Neural progenitor cell (in vitro differentiated cells): Measurements from ENCODE around the gene SMIM38. TPM values are rescaled to one million over a fixed set of nuclear protein-coding genes. Genes with fewer than 3 reads are reported as not detected.

ENCODE experiments used
- DNase-seq: peaks from one replicate; pipeline ENCODE4 v3.0.0-alpha.2; 2016; ENCODE audit warnings: low spot score
- H2AFZ ChIP-seq: fragments of 200-600 bp; sonication (generic); replicated peaks from 2 replicates; pipeline ENCODE4 v1.6.1; 2016; ENCODE audit warnings: antibody characterized with exemption
- H3F3A ChIP-seq: fragments of 200-600 bp; sonication (generic); 2 replicates; pipeline ENCODE4 v1.6.1; 2016; ENCODE audit warnings: antibody characterized with exemption, low read depth
- H3K27ac ChIP-seq: fragments of 200-600 bp; sonication (generic); 2 replicates; pipeline ENCODE4 v1.5.1; 2016; ENCODE audit warnings: mild to moderate bottlenecking
- H3K27me3 ChIP-seq: fragments of 200-600 bp; sonication (generic); 2 replicates; pipeline ENCODE4 v1.6.1; 2016; ENCODE audit warnings: mild to moderate bottlenecking, moderate library complexity
- H3K36me3 ChIP-seq: fragments of 200-600 bp; sonication (generic); 2 replicates; pipeline ENCODE4 v1.5.1; 2016
- H3K4me1 ChIP-seq: fragments of 200-600 bp; sonication (generic); 2 replicates; pipeline ENCODE4 v1.6.1; 2016; ENCODE audit warnings: mixed run types
- H3K4me2 ChIP-seq: fragments of 200-600 bp; sonication (generic); 2 replicates; pipeline ENCODE4 v1.6.1; 2016
- H3K4me3 ChIP-seq: fragments of 200-600 bp; sonication (generic); 2 replicates; pipeline ENCODE4 v1.5.1; 2016
- H3K79me2 ChIP-seq: fragments of 200-600 bp; sonication (generic); 2 replicates; pipeline ENCODE4 v1.6.1; 2016; ENCODE audit warnings: low read depth
- H3K9ac ChIP-seq: fragments of 200-600 bp; sonication (generic); 2 replicates; pipeline ENCODE4 v1.6.1; 2016
- H3K9me3 ChIP-seq: fragments of 200-600 bp; sonication (generic); 2 replicates; pipeline ENCODE4 v1.5.1; 2016; ENCODE audit warnings: low read depth
- H4K20me1 ChIP-seq: fragments of 200-600 bp; sonication (generic); 2 replicates; pipeline ENCODE4 v1.6.1; 2016; ENCODE audit warnings: low read depth
- H3K27ac Mint-ChIP-seq: 3 replicates; pipeline ENCODE4 v1.8.0; 2021; ENCODE audit warnings: mixed read lengths
- H3K27me3 Mint-ChIP-seq: 2 replicates; pipeline ENCODE4 v1.8.0; 2022; ENCODE audit warnings: low read depth, mild to moderate bottlenecking, inconsistent platforms, moderate library complexity, mixed read lengths; ENCODE audit not compliant: insufficient read depth
- H3K36me3 Mint-ChIP-seq: 3 replicates; pipeline ENCODE4 v1.8.0; 2021; ENCODE audit warnings: mixed read lengths
- H3K4me1 Mint-ChIP-seq: 3 replicates; pipeline ENCODE4 v1.8.0; 2021; ENCODE audit warnings: mixed read lengths
- H3K4me3 Mint-ChIP-seq: 3 replicates; pipeline ENCODE4 v1.8.0; 2021; ENCODE audit warnings: mild to moderate bottlenecking, moderate library complexity, mixed read lengths
- H3K9me3 Mint-ChIP-seq: 3 replicates; pipeline ENCODE4 v1.8.0; 2020; ENCODE audit warnings: mixed read lengths
- EZH2 ChIP-seq: fragments of 200-600 bp; sonication (generic); IDR thresholded peaks from 2 replicates; pipeline ENCODE4 v1.6.1; 2017; ENCODE audit warnings: antibody characterized with exemption, mild to moderate bottlenecking, moderate library complexity
- EZH2phosphoT487 ChIP-seq: fragments of 200-600 bp; sonication (generic); IDR thresholded peaks from 2 replicates; pipeline ENCODE4 v1.6.1; 2017; ENCODE audit warnings: antibody characterized with exemption
- total RNA-seq: library from RNA; depleted of rRNA; stranded (reverse); fragments of >200 nt; gene quantifications from 2 replicates; pipeline ENCODE4 v1.2.3, GENCODE V29; 2015; ENCODE audit warnings: low replicate concordance
- TF ChIP-seq, protein P1 (sequence below): fragments of 200-600 bp; sonication (generic); IDR thresholded peaks from 2 replicates; pipeline ENCODE4 v1.5.1; 2017; ENCODE audit warnings: antibody characterized with exemption, mild to moderate bottlenecking

The SMIM38 gene
- total RNA-seq, 1 donor from 2014 or later, result 2.0 TPM

DNA sequence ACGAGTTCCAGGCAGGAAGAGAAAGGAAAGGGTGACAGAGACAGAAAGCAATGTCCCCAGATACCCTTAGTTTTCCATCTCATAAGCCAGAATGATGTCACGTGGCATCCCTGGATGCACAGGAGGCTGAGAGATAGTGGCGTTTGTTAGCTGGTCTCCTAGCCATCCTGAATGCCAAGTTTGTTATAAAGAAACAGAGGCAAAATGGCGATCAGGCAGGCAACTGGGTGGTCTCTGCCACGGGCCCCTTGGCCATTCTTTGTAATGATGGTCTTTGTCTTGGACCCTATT is 5.3 kb downstream of the SMIM38 start:
- no peaks in the 10 kb centered on the region for H3K36me3 ChIP-seq
- TF ChIP-seq EZH2 (no peak), EZH2phosphoT487 (no peak)
- TF ChIP-seq, protein P1, sequence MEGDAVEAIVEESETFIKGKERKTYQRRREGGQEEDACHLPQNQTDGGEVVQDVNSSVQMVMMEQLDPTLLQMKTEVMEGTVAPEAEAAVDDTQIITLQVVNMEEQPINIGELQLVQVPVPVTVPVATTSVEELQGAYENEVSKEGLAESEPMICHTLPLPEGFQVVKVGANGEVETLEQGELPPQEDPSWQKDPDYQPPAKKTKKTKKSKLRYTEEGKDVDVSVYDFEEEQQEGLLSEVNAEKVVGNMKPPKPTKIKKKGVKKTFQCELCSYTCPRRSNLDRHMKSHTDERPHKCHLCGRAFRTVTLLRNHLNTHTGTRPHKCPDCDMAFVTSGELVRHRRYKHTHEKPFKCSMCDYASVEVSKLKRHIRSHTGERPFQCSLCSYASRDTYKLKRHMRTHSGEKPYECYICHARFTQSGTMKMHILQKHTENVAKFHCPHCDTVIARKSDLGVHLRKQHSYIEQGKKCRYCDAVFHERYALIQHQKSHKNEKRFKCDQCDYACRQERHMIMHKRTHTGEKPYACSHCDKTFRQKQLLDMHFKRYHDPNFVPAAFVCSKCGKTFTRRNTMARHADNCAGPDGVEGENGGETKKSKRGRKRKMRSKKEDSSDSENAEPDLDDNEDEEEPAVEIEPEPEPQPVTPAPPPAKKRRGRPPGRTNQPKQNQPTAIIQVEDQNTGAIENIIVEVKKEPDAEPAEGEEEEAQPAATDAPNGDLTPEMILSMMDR, result no peak
- H3K79me2 ChIP-seq, result no peaks in the 10 kb centered on the region
- peaks cover 13% of the 10 kb centered on the region for H3K4me1 Mint-ChIP-seq
- no peak overlapping the region for H2AFZ ChIP-seq
- no peak overlapping the region for H3K4me3 Mint-ChIP-seq
- H3K9me3 ChIP-seq, result no peaks in the 10 kb centered on the region
- H3K27me3 Mint-ChIP-seq, result peaks cover 8% of the 10 kb centered on the region
- DNase-seq, result no peak
- no peak overlapping the region for H3K9ac ChIP-seq
- H3F3A ChIP-seq, result peaks cover 7% of the 10 kb centered on the region
- H3K4me3 ChIP-seq, result no peak overlapping the region
- H4K20me1 ChIP-seq, result no peaks in the 10 kb centered on the region
- H3K27ac ChIP-seq, result no peak overlapping the region
- H3K4me2 ChIP-seq, result no peak overlapping the region
- peaks cover 11% of the 10 kb centered on the region for H3K9me3 Mint-ChIP-seq
- no peak overlapping the region for H3K27ac Mint-ChIP-seq
- H3K27me3 ChIP-seq, result no peaks in the 10 kb centered on the region
- H3K4me1 ChIP-seq, result peaks cover 19% of the 10 kb centered on the region
- H3K36me3 Mint-ChIP-seq, result peaks cover 4% of the 10 kb centered on the region

DNA sequence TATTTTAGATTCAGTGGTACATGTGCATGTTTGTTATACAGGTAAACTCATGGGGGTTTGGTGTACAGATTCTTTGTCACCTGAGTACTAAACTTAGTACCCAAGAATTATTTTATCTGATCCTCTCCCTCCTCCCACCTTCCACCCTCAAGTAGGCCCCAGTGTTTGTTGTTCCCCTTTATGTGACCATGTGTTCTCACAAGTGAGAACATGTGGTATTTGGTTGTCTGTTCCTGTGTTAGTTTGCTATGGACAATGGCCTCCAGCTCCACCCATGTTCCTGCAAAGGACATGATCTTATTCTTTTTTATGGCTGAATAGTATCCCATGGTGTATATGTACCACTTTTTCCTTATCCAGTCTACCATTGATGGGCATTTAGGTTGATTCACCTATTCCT is 6.8 kb downstream of the SMIM38 start:
- Mint-ChIP-seq H3K27me3 (peaks cover 8% of the 10 kb centered on the region), H3K4me1 (peaks cover 15% of the 10 kb centered on the region), H3K4me3 (no peak overlapping the region), H3K36me3 (peaks cover 4% of the 10 kb centered on the region), H3K9me3 (peaks cover 11% of the 10 kb centered on the region), H3K27ac (no peak overlapping the region)
- no peak for DNase-seq
- Histone ChIP-seq H3K9ac (no peak overlapping the region), H3K4me2 (no peak overlapping the region), H3K4me1 (peaks cover 6% of the 10 kb centered on the region), H3K27me3 (no peaks in the 10 kb centered on the region), H4K20me1 (no peaks in the 10 kb centered on the region), H3K79me2 (no peaks in the 10 kb centered on the region), H3K4me3 (no peak overlapping the region), H2AFZ (no peak overlapping the region), H3F3A (no peaks in the 10 kb centered on the region), H3K9me3 (no peaks in the 10 kb centered on the region), H3K27ac (no peak overlapping the region), H3K36me3 (no peaks in the 10 kb centered on the region)
- TF ChIP-seq, protein P1, result no peak
- TF ChIP-seq EZH2phosphoT487 (no peak), EZH2 (no peak)

DNA sequence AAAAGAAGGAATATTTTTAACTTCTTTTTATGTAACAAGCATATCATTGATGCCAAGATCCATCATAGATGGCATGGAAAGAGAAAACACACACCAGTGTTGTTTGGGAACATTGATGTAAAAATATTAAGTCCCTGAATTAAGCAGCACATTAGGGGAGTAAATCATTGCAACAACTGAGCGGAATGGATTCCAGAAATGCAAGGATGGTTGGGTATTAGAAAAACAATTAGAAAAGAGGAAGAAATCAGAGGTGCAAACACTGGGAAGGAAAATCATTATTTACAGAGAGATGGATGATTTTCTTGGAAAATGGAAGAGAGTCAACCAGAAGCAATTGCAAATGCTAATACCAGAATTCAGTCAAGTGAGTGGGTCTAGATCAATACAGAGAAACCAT is 8.1 kb downstream of the SMIM38 start:
- Mint-ChIP-seq H3K27ac (no peak overlapping the region), H3K9me3 (peaks cover 11% of the 10 kb centered on the region), H3K27me3 (peaks cover 8% of the 10 kb centered on the region), H3K36me3 (peaks cover 4% of the 10 kb centered on the region), H3K4me3 (no peak overlapping the region), H3K4me1 (peaks cover 15% of the 10 kb centered on the region)
- H4K20me1 ChIP-seq, result no peaks in the 10 kb centered on the region
- no peak overlapping the region for H2AFZ ChIP-seq
- no peaks in the 10 kb centered on the region for H3F3A ChIP-seq
- H3K27me3 ChIP-seq, result no peaks in the 10 kb centered on the region
- no peak overlapping the region for H3K9ac ChIP-seq
- no peak overlapping the region for H3K27ac ChIP-seq
- DNase-seq, result no peak
- TF ChIP-seq EZH2 (no peak), EZH2phosphoT487 (no peak)
- TF ChIP-seq, protein P1, result no peak
- no peaks in the 10 kb centered on the region for H3K79me2 ChIP-seq
- no peaks in the 10 kb centered on the region for H3K4me1 ChIP-seq
- H3K4me2 ChIP-seq, result no peak overlapping the region
- no peaks in the 10 kb centered on the region for H3K9me3 ChIP-seq
- H3K36me3 ChIP-seq, result no peaks in the 10 kb centered on the region
- H3K4me3 ChIP-seq, result no peak overlapping the region

DNA sequence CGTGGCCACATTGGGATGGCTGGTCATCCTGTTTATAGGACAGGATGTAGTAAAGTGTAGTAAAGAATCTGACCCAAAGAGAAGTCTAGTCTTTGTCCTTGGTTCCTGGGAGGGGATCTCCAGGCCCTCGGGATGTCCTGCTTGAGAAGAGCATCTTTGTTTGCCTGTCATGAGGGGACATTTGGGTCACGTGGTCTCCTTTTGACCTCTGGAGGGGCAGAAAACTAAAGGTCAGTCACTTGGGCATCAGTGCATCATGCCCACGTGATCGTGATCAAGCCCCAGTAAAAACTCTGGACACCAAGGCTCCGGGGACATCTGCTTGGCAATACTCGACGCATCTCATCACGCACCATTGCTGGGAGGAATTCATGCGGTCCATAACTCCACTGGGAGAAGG is 9.1 kb downstream of the SMIM38 start:
- TF ChIP-seq, protein P1, result no peak
- TF ChIP-seq EZH2 (no peak), EZH2phosphoT487 (no peak)
- Mint-ChIP-seq H3K4me1 (peaks cover 13% of the 10 kb centered on the region), H3K36me3 (peaks cover under 1% of the 10 kb centered on the region), H3K4me3 (no peak overlapping the region), H3K27ac (no peak overlapping the region), H3K27me3 (peaks cover 13% of the 10 kb centered on the region), H3K9me3 (peaks cover 10% of the 10 kb centered on the region)
- H3K9me3 ChIP-seq, result no peaks in the 10 kb centered on the region
- H3K36me3 ChIP-seq, result no peaks in the 10 kb centered on the region
- DNase-seq, result no peak
- no peaks in the 10 kb centered on the region for H4K20me1 ChIP-seq
- H3K4me2 ChIP-seq, result no peak overlapping the region
- H3K79me2 ChIP-seq, result no peaks in the 10 kb centered on the region
- H3K9ac ChIP-seq, result no peak overlapping the region
- no peaks in the 10 kb centered on the region for H3F3A ChIP-seq
- no peak overlapping the region for H3K4me3 ChIP-seq
- no peaks in the 10 kb centered on the region for H3K4me1 ChIP-seq
- H3K27ac ChIP-seq, result no peak overlapping the region
- no peaks in the 10 kb centered on the region for H3K27me3 ChIP-seq
- H2AFZ ChIP-seq, result no peak overlapping the region
